Ishikawa (cell line): Measurements from ENCODE around the gene RAC2.
A peak's percentile ranks its signal among the peaks of the same experiment; 100 is the strongest.

Experiments used
- CEBPB ChIP-seq: IDR thresholded peaks from 2 replicates; pipeline ENCODE4 v1.6.1; 2012
- CREB1 ChIP-seq: IDR thresholded peaks from 2 replicates; pipeline ENCODE4 v1.6.1; 2012; ENCODE audit warnings: low read depth
- EGR1 ChIP-seq: IDR thresholded peaks from 2 replicates; pipeline ENCODE4 v1.6.1; 2012
- EP300 ChIP-seq: IDR thresholded peaks from 2 replicates; pipeline ENCODE4 v1.6.1; 2012; ENCODE audit warnings: borderline replicate concordance
- FOXM1 ChIP-seq: IDR thresholded peaks from 2 replicates; pipeline ENCODE4 v1.6.1; 2012; ENCODE audit warnings: low read depth, borderline replicate concordance
- MAX ChIP-seq: IDR thresholded peaks from 2 replicates; pipeline ENCODE4 v1.6.1; 2012
- NFIC ChIP-seq: IDR thresholded peaks from 2 replicates; pipeline ENCODE4 v1.6.1; 2012
- RAD21 ChIP-seq: IDR thresholded peaks from 2 replicates; pipeline ENCODE4 v1.6.1; 2012; ENCODE audit warnings: low read depth
- REST ChIP-seq: IDR thresholded peaks from 2 replicates; pipeline ENCODE4 v1.6.1; 2012; ENCODE audit warnings: low read depth, mild to moderate bottlenecking
- TAF1 ChIP-seq: IDR thresholded peaks from 2 replicates; pipeline ENCODE4 v1.6.1; 2012; ENCODE audit warnings: low read depth, mild to moderate bottlenecking
- TCF12 ChIP-seq: IDR thresholded peaks from 2 replicates; pipeline ENCODE4 v1.6.1; 2012; ENCODE audit warnings: low read depth
- TEAD4 ChIP-seq: IDR thresholded peaks from 2 replicates; pipeline ENCODE4 v1.6.1; 2012
- USF1 ChIP-seq: IDR thresholded peaks from 2 replicates; pipeline ENCODE4 v1.6.1; 2012
- YY1 ChIP-seq: IDR thresholded peaks from 2 replicates; pipeline ENCODE4 v1.6.1; 2012; ENCODE audit warnings: low read depth
- ZBTB7A ChIP-seq: IDR thresholded peaks from 2 replicates; pipeline ENCODE4 v1.6.1; 2012; ENCODE audit warnings: low read depth

The RAC2 gene

GRCh38 chr22:37184816-37185541, 59.1 kb downstream of the RAC2 start:
- TF ChIP-seq EGR1: no peak
- TF ChIP-seq USF1: no peak
- TF ChIP-seq ZBTB7A: no peak
- no peak for TF ChIP-seq TAF1
- no peak for TF ChIP-seq CEBPB
- TF ChIP-seq FOXM1: no peak
- no peak for TF ChIP-seq TEAD4
- TF ChIP-seq NFIC: no peak
- TF ChIP-seq EP300: no peak
- no peak for TF ChIP-seq REST
- no peak for TF ChIP-seq CREB1
- no peak for TF ChIP-seq YY1
- TF ChIP-seq MAX: no peak
- no peak for TF ChIP-seq RAD21

GRCh38 chr22:37184380-37184755, 59.7 kb downstream of the RAC2 start:
- no peak for TF ChIP-seq RAD21
- TF ChIP-seq USF1: no peak
- TF ChIP-seq FOXM1: no peak
- TF ChIP-seq TAF1: no peak
- no peak for TF ChIP-seq TEAD4
- no peak for TF ChIP-seq MAX
- TF ChIP-seq REST: no peak
- no peak for TF ChIP-seq NFIC
- TF ChIP-seq EGR1: no peak
- no peak for TF ChIP-seq ZBTB7A
- no peak for TF ChIP-seq CEBPB

- TF ChIP-seq RAD21: peak; percentile 46; the same call in 1 of the 2 replicates
- no peak for TF ChIP-seq CREB1
- no peak for TF ChIP-seq MAX
- TF ChIP-seq TCF12: no peak
These were observed 60.4 kb downstream of the RAC2 start for GRCh38 chr22:37183432-37184379.

GRCh38 chr22:37182949-37183245, 61.2 kb downstream of the RAC2 start:
- TF ChIP-seq CEBPB (no peak), NFIC (no peak)

- TF ChIP-seq EP300 (no peak), NFIC (no peak), MAX (no peak), EGR1 (no peak), USF1 (no peak), REST (no peak), YY1 (no peak), RAD21 (no peak), CREB1 (no peak), TEAD4 (no peak)
These were observed 61.7 kb downstream of the RAC2 start for GRCh38 chr22:37182101-37182948.
